DND-41 (cell line): ENCODE data around the gene SOAT1.

Source experiments
- CTCF ChIP-seq: IDR thresholded peaks from 2 replicates; pipeline ENCODE4 v1.5.1; 2012; ENCODE audit warnings: borderline replicate concordance, low read length, moderate library complexity, mild to moderate bottlenecking; ENCODE audit not compliant: poor library complexity, severe bottlenecking; ENCODE audit errors: extremely low read depth
- EZH2 ChIP-seq: IDR thresholded peaks from 3 replicates; pipeline ENCODE4 v1.6.1; 2012; ENCODE audit warnings: borderline replicate concordance, low read depth, mild to moderate bottlenecking, moderate library complexity, low read length, inconsistent platforms; ENCODE audit not compliant: severe bottlenecking

- TF ChIP-seq CTCF, result no peak
- TF ChIP-seq EZH2, result no peak
Measured at GRCh38 chr1:179300112-179300511, 6.5 kb downstream of the SOAT1 start.
